Progenitor cell of endocrine pancreas (in vitro differentiated cells): ENCODE measurements around the gene HOXC6. TPM values are rescaled to one million over a fixed set of nuclear protein-coding genes. Genes with fewer than 3 reads are reported as not detected.

Source experiments
- DNase-seq: peaks from one replicate; pipeline ENCODE4 v3.0.0; 2021; ENCODE audit warnings: low spot score; ENCODE audit not compliant: unreplicated experiment
- H3K27ac Mint-ChIP-seq: 2 replicates; pipeline ENCODE4 v1.8.0; 2021; ENCODE audit warnings: mild to moderate bottlenecking, moderate library complexity, mixed read lengths
- H3K27me3 Mint-ChIP-seq: 2 replicates; pipeline ENCODE4 v1.8.0; 2021; ENCODE audit warnings: mixed read lengths
- H3K36me3 Mint-ChIP-seq: 2 replicates; pipeline ENCODE4 v1.8.0; 2022; ENCODE audit warnings: mixed read lengths; ENCODE audit not compliant: insufficient read depth
- H3K4me1 Mint-ChIP-seq: 2 replicates; pipeline ENCODE4 v1.8.0; 2021; ENCODE audit warnings: low read depth, mixed read lengths
- H3K4me3 Mint-ChIP-seq: 2 replicates; pipeline ENCODE4 v1.8.0; 2021; ENCODE audit warnings: low read depth, mild to moderate bottlenecking, moderate library complexity, mixed read lengths
- H3K9me3 Mint-ChIP-seq: 2 replicates; pipeline ENCODE4 v1.8.0; 2021; ENCODE audit warnings: low read depth, mixed read lengths
- total RNA-seq: library from RNA; stranded (reverse); gene quantifications from 2 replicates; pipeline ENCODE4 v1.2.1, GENCODE V29; 2021
- TF ChIP-seq, protein P1 (sequence below): fragments of 200-600 bp; sonication (generic); IDR thresholded peaks from one replicate; pipeline ENCODE4 v1.5.0; 2021; ENCODE audit warnings: antibody characterized with exemption, mild to moderate bottlenecking; ENCODE audit not compliant: unreplicated experiment

The HOXC6 gene
- total RNA-seq, 1 donor from 2014 or later = 0.17 TPM

DNA sequence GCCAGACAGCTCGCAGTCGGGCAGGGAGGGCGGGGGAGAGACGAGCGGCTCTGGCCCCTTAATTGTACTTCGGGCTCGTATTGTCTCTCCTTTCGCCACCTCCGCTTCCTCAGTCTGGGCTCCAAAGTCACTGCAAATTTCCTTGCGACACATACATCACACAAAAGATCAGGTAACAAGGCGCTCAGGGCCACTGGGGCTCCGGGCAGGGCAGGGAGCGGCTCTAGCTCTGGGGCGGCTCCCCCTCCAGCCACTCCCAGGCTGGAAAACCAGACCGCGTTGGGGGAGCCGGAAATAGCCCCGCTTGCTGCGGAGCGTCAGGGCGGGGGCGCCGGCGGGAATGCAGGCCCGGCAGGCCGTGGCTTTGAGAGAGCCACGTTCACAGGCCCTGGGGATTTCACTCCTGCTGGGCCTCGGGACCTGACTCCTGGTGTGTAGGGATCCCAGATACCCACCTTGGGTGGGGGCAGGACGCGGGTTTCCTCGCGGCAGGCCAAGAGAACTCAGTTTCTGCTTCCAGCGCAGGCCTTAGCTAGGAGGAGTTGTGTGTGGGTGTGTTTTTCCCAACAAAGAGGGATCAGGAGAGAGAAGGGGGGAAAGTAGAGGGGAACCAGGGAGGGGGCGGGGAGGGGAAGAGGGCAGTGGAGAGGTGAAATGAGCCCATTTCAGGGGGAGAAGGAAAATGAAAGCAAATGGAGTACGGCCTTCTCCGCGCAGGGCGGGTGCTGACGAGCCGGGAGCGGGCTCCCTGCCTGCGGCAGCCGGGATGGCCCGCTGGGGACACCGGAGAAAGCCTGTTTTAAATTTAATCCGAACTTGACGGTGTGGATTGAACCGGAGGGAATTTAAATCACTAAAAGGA lies 32.6 kb upstream of the HOXC6 start:
- peaks cover 6% of the 10 kb centered on the region for H3K4me1 Mint-ChIP-seq
- peak overlapping the region; percentile 81 for H3K27ac Mint-ChIP-seq
- H3K4me3 Mint-ChIP-seq = no peak overlapping the region
- TF ChIP-seq, protein P1, sequence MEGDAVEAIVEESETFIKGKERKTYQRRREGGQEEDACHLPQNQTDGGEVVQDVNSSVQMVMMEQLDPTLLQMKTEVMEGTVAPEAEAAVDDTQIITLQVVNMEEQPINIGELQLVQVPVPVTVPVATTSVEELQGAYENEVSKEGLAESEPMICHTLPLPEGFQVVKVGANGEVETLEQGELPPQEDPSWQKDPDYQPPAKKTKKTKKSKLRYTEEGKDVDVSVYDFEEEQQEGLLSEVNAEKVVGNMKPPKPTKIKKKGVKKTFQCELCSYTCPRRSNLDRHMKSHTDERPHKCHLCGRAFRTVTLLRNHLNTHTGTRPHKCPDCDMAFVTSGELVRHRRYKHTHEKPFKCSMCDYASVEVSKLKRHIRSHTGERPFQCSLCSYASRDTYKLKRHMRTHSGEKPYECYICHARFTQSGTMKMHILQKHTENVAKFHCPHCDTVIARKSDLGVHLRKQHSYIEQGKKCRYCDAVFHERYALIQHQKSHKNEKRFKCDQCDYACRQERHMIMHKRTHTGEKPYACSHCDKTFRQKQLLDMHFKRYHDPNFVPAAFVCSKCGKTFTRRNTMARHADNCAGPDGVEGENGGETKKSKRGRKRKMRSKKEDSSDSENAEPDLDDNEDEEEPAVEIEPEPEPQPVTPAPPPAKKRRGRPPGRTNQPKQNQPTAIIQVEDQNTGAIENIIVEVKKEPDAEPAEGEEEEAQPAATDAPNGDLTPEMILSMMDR = no peak
- no peak for DNase-seq
- H3K9me3 Mint-ChIP-seq = no peaks in the 10 kb centered on the region
- H3K27me3 Mint-ChIP-seq = peaks cover 100% of the 10 kb centered on the region
- H3K36me3 Mint-ChIP-seq = no peaks in the 10 kb centered on the region

DNA sequence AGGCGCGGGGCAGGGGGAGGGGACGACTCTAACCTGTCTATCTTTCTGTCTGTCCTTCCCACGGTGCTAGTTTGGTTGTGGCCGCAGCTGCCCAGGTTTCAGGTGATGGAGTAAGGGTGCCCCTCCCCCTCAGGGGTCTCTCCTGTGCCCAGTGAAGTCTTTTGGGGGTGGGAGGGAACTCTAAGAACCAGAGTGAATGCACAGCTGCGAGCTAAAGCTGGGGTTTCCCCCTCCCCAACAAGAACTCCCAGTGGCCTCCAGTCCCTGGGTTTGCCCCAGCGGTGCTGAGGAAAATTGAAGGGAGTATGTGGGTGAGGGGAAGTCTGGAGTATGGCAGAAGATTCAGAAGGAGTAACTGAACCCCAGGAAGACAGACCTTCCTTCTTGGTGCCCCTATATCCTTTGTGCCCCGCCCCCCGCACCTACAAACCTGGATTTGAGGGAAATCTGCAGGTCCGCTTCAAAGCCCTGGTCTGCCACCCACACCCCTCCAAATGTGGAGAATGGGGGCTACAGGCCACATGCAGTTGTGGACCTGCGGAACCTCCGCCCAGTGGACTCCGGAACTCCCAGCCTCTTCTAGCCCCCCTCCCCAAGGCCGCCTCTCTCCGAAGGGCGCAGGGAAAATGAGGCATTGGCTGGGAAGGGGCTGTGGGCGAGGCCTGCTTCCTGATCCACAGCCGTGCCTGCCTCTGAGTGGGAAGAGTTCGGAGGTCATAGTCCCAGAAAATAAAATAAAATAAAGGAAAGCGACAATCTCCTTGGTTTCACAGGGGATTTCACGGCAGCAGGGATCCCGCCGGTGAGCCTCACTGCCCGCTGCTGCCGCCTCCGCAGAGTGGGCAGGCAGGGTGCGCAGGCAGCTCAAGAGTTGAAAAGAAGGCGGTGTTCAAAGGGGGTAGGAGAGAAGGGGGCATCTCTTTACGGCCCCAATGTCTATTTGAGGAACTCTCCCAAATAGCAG lies 31.7 kb upstream of the HOXC6 start:
- Mint-ChIP-seq H3K36me3 (no peaks in the 10 kb centered on the region), H3K4me1 (peaks cover 6% of the 10 kb centered on the region), H3K4me3 (no peak overlapping the region), H3K27ac (no peak overlapping the region), H3K9me3 (no peaks in the 10 kb centered on the region), H3K27me3 (peaks cover 100% of the 10 kb centered on the region)
- TF ChIP-seq, protein P1 = peak; percentile 6
- no peak for DNase-seq

- Mint-ChIP-seq H3K9me3 (no peaks in the 10 kb centered on the region), H3K4me1 (peaks cover 6% of the 10 kb centered on the region), H3K36me3 (no peaks in the 10 kb centered on the region), H3K4me3 (no peak overlapping the region), H3K27ac (no peak overlapping the region), H3K27me3 (peaks cover 100% of the 10 kb centered on the region)
- no peak for DNase-seq
- TF ChIP-seq, protein P1 = no peak
Observed at GRCh38 chr12:53997204-53998109, 30.8 kb upstream of the HOXC6 start.

GRCh38 chr12:53998110-53998899 lies 29.9 kb upstream of the HOXC6 start:
- Mint-ChIP-seq H3K27ac (no peak overlapping the region), H3K9me3 (no peaks in the 10 kb centered on the region), H3K4me3 (no peak overlapping the region), H3K27me3 (peaks cover 100% of the 10 kb centered on the region), H3K4me1 (peaks cover 6% of the 10 kb centered on the region), H3K36me3 (no peaks in the 10 kb centered on the region)
- TF ChIP-seq, protein P1 = no peak
- no peak for DNase-seq
